Measurements from ENCODE around the gene PLEKHM2. TPM values are rescaled to one million over a fixed set of nuclear protein-coding genes. Genes with fewer than 3 reads are reported as not detected.

The PLEKHM2 gene
- total and polyA plus RNA-seq, 4 donors: 32.5 to 79.2 (median 63.1) TPM

DNA sequence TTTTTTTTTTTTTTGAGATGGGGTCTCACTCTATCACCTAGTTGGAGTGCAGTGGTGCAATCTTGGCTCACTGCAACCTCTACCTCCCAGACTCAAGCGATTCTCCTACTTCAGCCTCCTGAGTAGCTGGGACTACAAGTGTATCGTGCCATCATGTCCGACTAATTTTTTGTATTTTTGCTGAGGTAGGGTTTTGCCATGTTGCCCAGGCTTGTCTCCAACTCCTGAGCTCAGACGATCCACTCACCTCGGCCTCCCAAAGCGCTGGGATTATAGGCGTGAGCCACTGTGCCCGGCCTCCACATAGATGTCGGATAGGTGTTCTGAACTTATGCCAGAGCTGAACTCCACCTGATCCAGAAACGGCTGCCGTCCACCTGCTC, 21.1 kb downstream of the PLEKHM2 start:
- 94 to 97% methylated on average over 11 of the region's 11 CpGs for WGBS, 2 donors
- Histone ChIP-seq H3K27ac (ENCODE audit: low read depth in 1 of 2, low read length in 1 of 2) (no peak overlapping the region), H3K4me3 (no peak overlapping the region), H3K36me3 (ENCODE audit: control insufficient read depth in 4 of 4, insufficient read depth in 4 of 4, low read length in 4 of 4) (peaks cover 0 to 7% (median 3%) of the 10 kb centered on the region in 4 donors), H3K9ac (ENCODE audit: insufficient read depth in 1 of 2, low read length in 2 of 2) (no peak overlapping the region), H3K4me1 (ENCODE audit: control insufficient read depth in 5 of 5, insufficient read depth in 5 of 5, low read length in 5 of 5) (peaks cover 13 to 20% (median 15%) of the 10 kb centered on the region in 5 donors), H3K9me3 (ENCODE audit: control insufficient read depth in 4 of 4, insufficient read depth in 3 of 4, low read length in 3 of 4) (peaks cover 0 to 2% (median 0%) of the 10 kb centered on the region in 4 donors), H3K27me3 (ENCODE audit: control insufficient read depth in 3 of 3, insufficient read depth in 3 of 3, low read length in 2 of 3) (no peaks in the 10 kb centered on the region)
- ATAC-seq (ENCODE audit: insufficient read depth, low FRiP score) (no peak), DNase-seq (no peak)
- TF ChIP-seq, protein P1, sequence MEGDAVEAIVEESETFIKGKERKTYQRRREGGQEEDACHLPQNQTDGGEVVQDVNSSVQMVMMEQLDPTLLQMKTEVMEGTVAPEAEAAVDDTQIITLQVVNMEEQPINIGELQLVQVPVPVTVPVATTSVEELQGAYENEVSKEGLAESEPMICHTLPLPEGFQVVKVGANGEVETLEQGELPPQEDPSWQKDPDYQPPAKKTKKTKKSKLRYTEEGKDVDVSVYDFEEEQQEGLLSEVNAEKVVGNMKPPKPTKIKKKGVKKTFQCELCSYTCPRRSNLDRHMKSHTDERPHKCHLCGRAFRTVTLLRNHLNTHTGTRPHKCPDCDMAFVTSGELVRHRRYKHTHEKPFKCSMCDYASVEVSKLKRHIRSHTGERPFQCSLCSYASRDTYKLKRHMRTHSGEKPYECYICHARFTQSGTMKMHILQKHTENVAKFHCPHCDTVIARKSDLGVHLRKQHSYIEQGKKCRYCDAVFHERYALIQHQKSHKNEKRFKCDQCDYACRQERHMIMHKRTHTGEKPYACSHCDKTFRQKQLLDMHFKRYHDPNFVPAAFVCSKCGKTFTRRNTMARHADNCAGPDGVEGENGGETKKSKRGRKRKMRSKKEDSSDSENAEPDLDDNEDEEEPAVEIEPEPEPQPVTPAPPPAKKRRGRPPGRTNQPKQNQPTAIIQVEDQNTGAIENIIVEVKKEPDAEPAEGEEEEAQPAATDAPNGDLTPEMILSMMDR (IDR thresholded peaks at IDR 0.05; ENCODE audit: control extremely low read depth, extremely low read depth): no peak

DNA sequence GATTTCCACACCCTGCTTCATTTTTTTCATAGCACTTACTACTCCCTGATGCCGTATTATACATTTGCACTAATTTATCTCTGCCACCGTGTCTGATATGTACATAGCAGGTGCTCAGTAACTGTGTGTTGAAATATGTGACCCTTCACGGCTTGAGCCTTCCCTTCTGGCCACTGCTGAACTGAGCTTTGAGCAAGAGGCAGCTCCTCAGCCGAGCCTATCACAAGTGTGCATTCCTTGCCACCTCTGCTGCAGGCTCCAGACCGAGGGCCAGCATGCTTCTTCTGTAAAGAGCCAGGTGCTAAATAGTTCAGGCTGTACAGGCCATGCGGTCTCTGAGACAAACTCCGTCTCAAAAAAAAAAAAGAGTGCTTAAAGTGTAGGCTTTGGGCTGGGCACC, 22.6 kb downstream of the PLEKHM2 start:
- no peak overlapping the region for H3K9ac ChIP-seq (ENCODE audit: insufficient read depth in 1 of 2, low read length in 2 of 2)
- TF ChIP-seq, protein P1 (IDR thresholded peaks at IDR 0.05; ENCODE audit: control extremely low read depth, extremely low read depth): no peak
- no peak overlapping the region for H3K4me3 ChIP-seq
- peaks cover 9 to 14% (median 13%) of the 10 kb centered on the region in 5 donors for H3K4me1 ChIP-seq (ENCODE audit: control insufficient read depth in 5 of 5, insufficient read depth in 5 of 5, low read length in 5 of 5)
- WGBS, 2 donors: 64 to 80% methylated on average over 7 of the region's 7 CpGs
- no peak for DNase-seq
- no peaks in the 10 kb centered on the region for H3K27me3 ChIP-seq (ENCODE audit: control insufficient read depth in 3 of 3, insufficient read depth in 3 of 3, low read length in 2 of 3)
- H3K27ac ChIP-seq (ENCODE audit: low read depth in 1 of 2, low read length in 1 of 2): no peak overlapping the region
- peaks cover 0 to 7% (median 3%) of the 10 kb centered on the region in 4 donors for H3K36me3 ChIP-seq (ENCODE audit: control insufficient read depth in 4 of 4, insufficient read depth in 4 of 4, low read length in 4 of 4)
- peaks cover 0 to 2% (median 0%) of the 10 kb centered on the region in 4 donors for H3K9me3 ChIP-seq (ENCODE audit: control insufficient read depth in 4 of 4, insufficient read depth in 3 of 4, low read length in 3 of 4)
- peak; percentile 44 for ATAC-seq (ENCODE audit: insufficient read depth, low FRiP score)

DNA sequence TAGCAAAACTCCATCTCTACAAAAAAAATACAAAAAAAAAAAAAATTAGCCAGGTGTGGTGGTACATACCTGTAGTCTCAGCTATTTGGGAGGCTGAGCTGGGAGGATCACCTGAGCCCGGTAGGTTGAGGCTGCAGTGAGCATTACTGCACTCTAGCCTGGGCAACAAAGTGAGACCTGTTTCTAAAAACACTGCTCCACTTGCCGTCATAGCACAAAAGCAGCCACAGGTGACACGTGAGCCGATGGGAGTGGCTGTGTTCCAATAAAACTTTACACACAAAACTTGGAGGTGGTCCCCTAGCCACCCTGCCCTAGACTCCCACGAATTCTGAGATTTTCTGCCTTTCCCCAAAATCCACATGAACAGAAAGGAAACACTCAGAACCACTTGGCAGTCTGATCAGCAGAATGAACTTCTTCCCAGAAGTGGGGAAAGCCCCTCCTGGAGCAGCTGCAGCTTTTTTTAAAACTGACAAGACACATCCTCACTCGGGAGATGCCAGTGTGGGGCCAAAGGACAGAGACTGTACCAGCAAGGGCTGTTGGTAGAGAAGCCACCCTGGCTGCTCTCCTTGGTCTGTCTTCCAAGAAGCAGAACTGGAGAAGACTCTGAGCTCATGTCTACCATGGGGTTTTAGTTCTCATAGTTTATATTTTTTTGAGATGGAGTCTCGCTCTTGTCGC, 23.3 kb downstream of the PLEKHM2 start:
- Histone ChIP-seq H3K9me3 (ENCODE audit: control insufficient read depth in 4 of 4, insufficient read depth in 3 of 4, low read length in 3 of 4) (no peaks in the 10 kb centered on the region), H3K9ac (ENCODE audit: insufficient read depth in 1 of 2, low read length in 2 of 2) (no peak overlapping the region), H3K27ac (ENCODE audit: low read depth in 1 of 2, low read length in 1 of 2) (peak overlapping the region in 1 of 2 donors; percentile 15), H3K27me3 (ENCODE audit: control insufficient read depth in 3 of 3, insufficient read depth in 3 of 3, low read length in 2 of 3) (no peaks in the 10 kb centered on the region), H3K4me1 (ENCODE audit: control insufficient read depth in 5 of 5, insufficient read depth in 5 of 5, low read length in 5 of 5) (peaks cover 9 to 14% (median 13%) of the 10 kb centered on the region in 5 donors), H3K4me3 (no peak overlapping the region), H3K36me3 (ENCODE audit: control insufficient read depth in 4 of 4, insufficient read depth in 4 of 4, low read length in 4 of 4) (peaks cover 0 to 7% (median 3%) of the 10 kb centered on the region in 4 donors)
- TF ChIP-seq, protein P1 (IDR thresholded peaks at IDR 0.05; ENCODE audit: control extremely low read depth, extremely low read depth): no peak
- ATAC-seq (ENCODE audit: insufficient read depth, low FRiP score) (no peak), DNase-seq (no peak)
- WGBS, 2 donors: 79 to 91% methylated on average over 8 of the region's 8 CpGs
